Neural cell (in vitro differentiated cells): ENCODE results near the gene SDF2. TPM values are rescaled to one million over a fixed set of nuclear protein-coding genes. Genes with fewer than 3 reads are reported as not detected.

Experiments
- H2AFZ ChIP-seq: fragments of 200-600, 300-800 bp; sonication (generic), shearing (Covaris generic); 2 replicates; pipeline ENCODE4 v1.6.0; 2014; ENCODE audit warnings: low read depth, mild to moderate bottlenecking, antibody characterized with exemption, low read length, moderate library complexity
- H3F3A ChIP-seq: fragments of 200-600 bp; shearing (Covaris generic); 2 replicates; pipeline ENCODE4 v1.6.1; 2016; ENCODE audit warnings: mild to moderate bottlenecking, moderate library complexity, mixed read lengths, antibody characterized with exemption, low read length; ENCODE audit not compliant: insufficient read depth, poor library complexity, severe bottlenecking
- H3K27ac ChIP-seq: fragments of 200-600, 300-800 bp; sonication (generic), shearing (Covaris generic); 2 replicates; pipeline ENCODE4 v1.5.1; 2014; ENCODE audit warnings: mild to moderate bottlenecking, low read length, moderate library complexity
- H3K27me3 ChIP-seq: fragments of 300-800, 200-600 bp; sonication (generic), shearing (Covaris generic); 2 replicates; pipeline ENCODE4 v1.6.0; 2014; ENCODE audit warnings: mild to moderate bottlenecking, low read depth, low read length, moderate library complexity; ENCODE audit not compliant: insufficient read depth
- H3K36me3 ChIP-seq: fragments of 300-800, 200-600 bp; sonication (generic), shearing (Covaris generic); 2 replicates; pipeline ENCODE4 v1.5.1; 2014; ENCODE audit warnings: mild to moderate bottlenecking, antibody characterized with exemption, low read length, moderate library complexity; ENCODE audit not compliant: insufficient read depth
- H3K4me2 ChIP-seq: fragments of 300-800, 200-600 bp; sonication (generic), shearing (Covaris generic); 2 replicates; pipeline ENCODE4 v1.6.0; 2014; ENCODE audit warnings: mild to moderate bottlenecking, low read length
- H3K4me3 ChIP-seq: fragments of 300-800, 200-600 bp; sonication (generic), shearing (Covaris generic); 2 replicates; pipeline ENCODE4 v1.5.1; 2014; ENCODE audit warnings: mild to moderate bottlenecking, low read length, moderate library complexity
- H3K79me2 ChIP-seq: fragments of 200-600 bp; shearing (Covaris generic); replicated peaks from 2 replicates; pipeline ENCODE4 v1.6.0; 2014; ENCODE audit warnings: mild to moderate bottlenecking, low read length, moderate library complexity; ENCODE audit not compliant: insufficient read depth
- H3K9ac ChIP-seq: fragments of 300-800, 200-600 bp; sonication (generic), shearing (Covaris generic); 2 replicates; pipeline ENCODE4 v1.6.1; 2016; ENCODE audit warnings: mild to moderate bottlenecking, low read length, mixed read lengths
- H3K9me2 ChIP-seq: fragments of 200-600 bp; shearing (Covaris generic); 2 replicates; pipeline ENCODE4 v1.6.1; 2016; ENCODE audit warnings: mild to moderate bottlenecking, low read length, mixed read lengths; ENCODE audit not compliant: insufficient read depth
- H3K9me3 ChIP-seq: fragments of 200-600, 300-800 bp; sonication (generic), shearing (Covaris generic); 2 replicates; pipeline ENCODE4 v1.6.1; 2016; ENCODE audit warnings: mild to moderate bottlenecking, mixed run types, low read length, moderate library complexity, mixed read lengths
- H4K20me1 ChIP-seq: fragments of 200-600 bp; shearing (Covaris generic); 2 replicates; pipeline ENCODE4 v1.6.1; 2016; ENCODE audit warnings: mild to moderate bottlenecking, mixed run types; ENCODE audit not compliant: insufficient read depth
- CTCF ChIP-seq: fragments of 450-650 bp; IDR thresholded peaks from 2 replicates; pipeline ENCODE4 v1.5.1; 2014; ENCODE audit warnings: antibody characterized with exemption, mild to moderate bottlenecking, moderate library complexity; ENCODE audit not compliant: poor library complexity, severe bottlenecking
- EP300 ChIP-seq: fragments of 450-650 bp; conservative IDR thresholded peaks from 2 replicates; pipeline ENCODE4 v1.6.1; 2014; ENCODE audit warnings: antibody characterized with exemption, mild to moderate bottlenecking, moderate library complexity; ENCODE audit not compliant: poor library complexity, severe bottlenecking
- EZH2 ChIP-seq: fragments of 200-600, 300-800 bp; shearing (Covaris generic), sonication (generic); IDR thresholded peaks from 2 replicates; pipeline ENCODE4 v1.6.1; 2014; ENCODE audit warnings: antibody characterized with exemption, low read length, borderline replicate concordance, mild to moderate bottlenecking; ENCODE audit not compliant: insufficient read depth, poor library complexity, severe bottlenecking
- MXI1 ChIP-seq: fragments of 450-650 bp; conservative IDR thresholded peaks from 2 replicates; pipeline ENCODE4 v1.6.1; 2014; ENCODE audit warnings: antibody characterized with exemption, mild to moderate bottlenecking; ENCODE audit not compliant: poor library complexity, severe bottlenecking
- POLR2AphosphoS5 ChIP-seq: IDR thresholded peaks from 2 replicates; pipeline ENCODE4 v1.6.1; 2012
- RAD21 ChIP-seq: fragments of 450-650 bp; conservative IDR thresholded peaks from 2 replicates; pipeline ENCODE4 v1.6.1; 2014; ENCODE audit warnings: antibody characterized with exemption, mild to moderate bottlenecking, moderate library complexity
- REST ChIP-seq: IDR thresholded peaks from 2 replicates; pipeline ENCODE4 v1.6.1; 2012; ENCODE audit warnings: borderline replicate concordance
- SMC3 ChIP-seq: fragments of 450-650 bp; conservative IDR thresholded peaks from 2 replicates; pipeline ENCODE4 v1.6.1; 2014; ENCODE audit warnings: antibody characterized with exemption, mild to moderate bottlenecking, moderate library complexity; ENCODE audit not compliant: poor library complexity
- TAF1 ChIP-seq: IDR thresholded peaks from 2 replicates; pipeline ENCODE4 v1.6.1; 2012; ENCODE audit warnings: low read depth
- polyA plus RNA-seq: library from polyadenylated mRNA; depleted of rRNA; stranded (reverse); fragments of >200 nt; gene quantifications from 2 replicates; pipeline ENCODE4 v1.2.3, GENCODE V29; 2014

Gene SDF2
- polyA plus RNA-seq, 1 donor from 2014 or later = 129 TPM

GRCh38 chr17:28703552-28704218 lies 42.0 kb upstream of the SDF2 start:
- Histone ChIP-seq H3K27ac (no peak overlapping the region), H3K9ac (no peak overlapping the region)

GRCh38 chr17:28702752-28703150 lies 41.0 kb upstream of the SDF2 start:
- Histone ChIP-seq H3K9me3 (no peaks in the 10 kb centered on the region), H3K4me3 (no peak overlapping the region), H3K27me3 (no peaks in the 10 kb centered on the region), H3K9me2 (no peaks in the 10 kb centered on the region), H3K4me2 (no peak overlapping the region), H2AFZ (no peak overlapping the region), H4K20me1 (no peaks in the 10 kb centered on the region), H3K9ac (no peak overlapping the region), H3K36me3 (peaks cover 5% of the 10 kb centered on the region), H3K79me2 (no peaks in the 10 kb centered on the region), H3F3A (no peaks in the 10 kb centered on the region), H3K27ac (no peak overlapping the region)
- no peak for TF ChIP-seq MXI1
- TF ChIP-seq TAF1 = no peak
- TF ChIP-seq CTCF = no peak
- TF ChIP-seq REST = no peak
- no peak for TF ChIP-seq POLR2AphosphoS5

More at GRCh38 chr17:28703552-28704218, 42.0 kb upstream of the SDF2 start:
- H3K36me3 ChIP-seq = peaks cover 5% of the 10 kb centered on the region
- no peak overlapping the region for H3K4me2 ChIP-seq
- no peak overlapping the region for H3K4me3 ChIP-seq
- no peaks in the 10 kb centered on the region for H3K9me3 ChIP-seq
- H3K79me2 ChIP-seq = no peaks in the 10 kb centered on the region
- H3F3A ChIP-seq = no peaks in the 10 kb centered on the region
- H3K27me3 ChIP-seq = no peaks in the 10 kb centered on the region
- H2AFZ ChIP-seq = no peak overlapping the region
- TF ChIP-seq CTCF (no peak), SMC3 (no peak), POLR2AphosphoS5 (no peak), REST (no peak), TAF1 (no peak), RAD21 (no peak), EP300 (no peak), MXI1 (no peak), EZH2 (no peak)
- H4K20me1 ChIP-seq = no peaks in the 10 kb centered on the region
- no peaks in the 10 kb centered on the region for H3K9me2 ChIP-seq
